A549 treated with GW870086 at 1 μM for 4 hours (cell line): ENCODE results near the gene CNGA1. TPM values are rescaled to one million over a fixed set of nuclear protein-coding genes. Genes with fewer than 3 reads are reported as not detected.

ENCODE experiments used
- total RNA-seq: library from RNA; stranded (reverse); fragments of 200-300 nt; extraction: Qiagen RNA extraction; gene quantifications from 5 replicates; pipeline ENCODE4 v1.2.3, GENCODE V29; 2022; ENCODE audit warnings: low read depth

The CNGA1 gene
- not detected in 5 replicates for total RNA-seq

DNA sequence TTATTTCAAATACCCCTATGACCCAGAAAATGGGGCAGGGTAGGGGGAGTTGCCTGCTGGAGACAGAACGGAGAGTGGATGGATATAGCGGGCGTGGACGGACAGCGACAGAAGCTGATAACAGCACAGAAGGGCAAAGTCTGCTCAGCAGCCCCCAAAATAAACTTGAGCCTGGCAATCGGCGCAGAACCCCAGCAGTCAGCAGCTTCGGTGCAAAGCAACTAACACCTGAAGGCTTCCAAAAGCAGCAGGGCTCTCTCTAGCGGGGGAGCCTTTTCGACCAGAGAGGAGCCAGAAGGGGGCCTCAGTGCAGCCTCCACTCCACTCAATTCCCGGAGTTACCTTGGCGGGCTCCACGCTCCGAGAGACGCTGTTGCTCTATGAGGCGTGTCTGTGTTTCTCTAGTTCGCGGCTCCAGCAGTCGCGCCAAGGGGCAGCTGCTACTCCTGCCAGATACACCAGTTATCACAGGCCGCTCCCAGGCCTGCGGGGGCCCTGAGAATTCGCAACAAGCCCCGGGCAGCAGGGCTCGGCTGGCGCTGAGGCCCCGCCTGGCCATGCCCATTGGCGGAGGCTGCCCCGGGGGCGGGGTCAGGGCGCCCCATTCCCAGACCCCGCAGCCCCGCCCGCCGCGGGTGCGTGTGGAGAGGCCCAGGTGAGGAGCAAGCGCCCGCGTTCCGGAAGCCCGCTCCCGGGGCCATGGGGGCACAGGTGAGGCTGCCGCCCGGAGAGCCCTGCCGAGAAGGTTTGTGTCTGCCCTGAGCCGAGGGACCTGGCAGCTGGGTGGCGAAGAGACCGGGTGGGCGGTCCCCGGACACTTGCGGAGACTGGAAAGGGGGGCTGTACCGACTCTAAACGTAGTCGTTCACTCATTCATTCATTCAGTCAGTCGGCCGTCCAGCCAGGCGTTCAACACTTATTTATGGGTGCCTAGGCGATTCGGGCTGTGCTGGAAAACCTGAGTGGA, at the start of gene CNGA1, which contains the start of gene NIPAL1:
Gene CNGA1 (minus strand): TSS at position 541 of the 967 bp plus-strand sequence. CDS start 63,992 bp downstream, outside the sequence.
Gene NIPAL1 (plus strand): TSS at position 632 of the 967 bp plus-strand sequence. CDS start 68 bp downstream, at position 700.

DNA sequence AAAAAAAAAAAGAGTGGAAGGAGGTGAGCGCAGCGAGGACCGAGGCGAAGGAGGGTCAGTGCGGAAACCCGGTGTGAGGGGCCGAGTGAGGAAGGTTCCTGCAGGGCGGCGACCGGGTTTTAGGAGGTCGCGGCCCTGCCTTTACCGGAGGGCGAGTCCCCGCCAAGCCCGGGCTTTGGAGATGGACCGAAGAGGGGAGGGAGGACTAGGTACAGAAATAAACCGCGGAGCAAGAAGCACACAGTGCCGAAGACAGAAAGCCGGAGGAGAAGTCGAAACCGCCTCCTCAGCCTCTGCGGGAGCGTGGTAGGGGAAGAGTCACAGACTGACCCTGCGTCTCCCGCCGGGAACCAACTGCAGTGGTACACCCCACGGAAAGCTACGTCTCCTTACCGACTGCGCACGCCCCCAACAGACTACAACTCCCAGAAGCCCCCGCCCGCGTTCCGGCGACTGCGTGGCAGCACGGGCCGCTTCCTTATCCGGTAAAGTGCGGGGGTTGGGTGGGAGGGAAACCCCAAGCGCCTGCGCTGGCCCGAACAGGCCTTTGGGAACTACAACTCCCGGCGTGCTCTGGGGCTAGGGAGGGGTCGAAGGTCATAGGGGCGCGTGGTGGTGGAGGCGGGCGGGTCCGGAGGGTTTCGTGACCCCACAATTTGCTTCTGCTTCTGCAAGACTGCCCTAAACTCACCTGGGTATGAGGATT, 102.1 kb downstream of the CNGA1 start, which contains the start of gene NFXL1:
Gene NFXL1 (minus strand): TSS at position 364 of the 706 bp plus-strand sequence. CDS start 380 bp downstream, outside the sequence.

Other genes starting within 250 kb of the CNGA1 start
- not detected in 5 replicates for gene CORIN, start 178.6 kb downstream of the CNGA1 start, total RNA-seq
- 5.4 to 7.7 TPM (median 6.3 TPM) in 5 replicates for gene NFXL1, start 102.1 kb downstream of the CNGA1 start, total RNA-seq
- 0.65 to 1.3 TPM (median 0.86 TPM) in 5 replicates for gene NIPAL1, start 91 bp upstream of the CNGA1 start, total RNA-seq
- 0.10 to 0.34 TPM (median 0.24 TPM) in 4 of 5 replicates, not detected in the other for gene TXK, start 117.6 kb upstream of the CNGA1 start, total RNA-seq